Tibial nerve (tissue), 4 donors: ENCODE measurements around the gene NCAM1.

ENCODE experiments used
- CTCF ChIP-seq, 5 experiments: fragments of 200-600 bp in 3 of 5; fragments of 450-650 bp in 2 of 5; sonication (generic) in 3 of 5; IDR thresholded peaks; one replicate each; pipeline ENCODE4 v1.5.1; 2016 to 2019; ENCODE audit warnings: antibody characterized with exemption in 5 of 5, mild to moderate bottlenecking in 3 of 5, moderate library complexity in 2 of 5
- EP300 ChIP-seq, 2 donors: sonication (generic); formaldehyde crosslinking; IDR thresholded peaks; one replicate each; pipeline ENCODE4 v1.6.1; 2017; ENCODE audit warnings: antibody characterized with exemption in 2 of 2, mild to moderate bottlenecking in 1 of 2
- POLR2A ChIP-seq, 2 donors: fragments of 450-650 bp; IDR thresholded peaks; one replicate each; pipeline ENCODE4 v1.6.1; 2017; ENCODE audit warnings: antibody characterized with exemption in 2 of 2, mild to moderate bottlenecking in 2 of 2, moderate library complexity in 2 of 2

GRCh38 chr11:113019711-113020110, 58.5 kb downstream of the NCAM1 start:
- TF ChIP-seq CTCF (IDR thresholded peaks at IDR 0.05) (no peak), EP300 (IDR thresholded peaks at IDR 0.05) (no peak), POLR2A (IDR thresholded peaks at IDR 0.05) (no peak)
